Epithelial cell of proximal tubule (primary cell): ENCODE results near the gene NANOG. TPM values are rescaled to one million over a fixed set of nuclear protein-coding genes. Genes with fewer than 3 reads are reported as not detected.
"Not testable (repeated sequence)": the region's sequence is repeated elsewhere in the genome, so short reads cannot be mapped to it uniquely, and the experiment has no call there.

ENCODE experiments used
- DNase-seq: peaks from one replicate; pipeline ENCODE4 v3.0.0-alpha.2; 2011; ENCODE audit warnings: low read depth
- H3K4me3 ChIP-seq: 2 replicates; pipeline ENCODE4 v1.5.1; 2011; ENCODE audit warnings: low read depth, mild to moderate bottlenecking, low read length
- CTCF ChIP-seq: conservative IDR thresholded peaks from 2 replicates; pipeline ENCODE4 v1.5.1; 2012; ENCODE audit warnings: low read depth, mild to moderate bottlenecking, low read length
- total RNA-seq: library from RNA; depleted of rRNA; stranded (reverse); fragments of >200 nt; gene quantifications from 2 replicates; pipeline ENCODE4 v1.2.3, GENCODE V29; 2015

The NANOG gene
- total RNA-seq, 1 donor from 2014 or later: not detected

DNA sequence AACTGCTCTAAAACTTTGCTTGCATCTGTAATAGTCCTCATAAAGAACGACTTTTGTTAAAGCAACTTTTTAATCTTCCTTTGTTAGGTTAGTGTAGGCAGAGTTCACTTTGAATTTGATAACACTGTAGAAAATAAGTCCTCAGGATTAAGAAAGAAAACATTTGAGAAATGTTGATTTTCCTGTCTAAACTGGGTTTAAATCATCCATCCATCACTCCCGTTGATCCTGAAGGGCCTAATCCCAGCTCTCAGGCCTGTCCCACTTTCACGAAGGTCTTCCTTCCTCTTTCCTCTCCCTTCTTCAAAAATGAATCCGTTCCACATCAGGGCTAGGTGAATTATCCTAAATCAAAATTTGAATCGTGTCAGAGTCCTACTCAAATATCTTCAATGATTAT is 46.6 kb downstream of the NANOG start:
- TF ChIP-seq CTCF: no peak
- no peak for DNase-seq
- no peak overlapping the region for H3K4me3 ChIP-seq

DNA sequence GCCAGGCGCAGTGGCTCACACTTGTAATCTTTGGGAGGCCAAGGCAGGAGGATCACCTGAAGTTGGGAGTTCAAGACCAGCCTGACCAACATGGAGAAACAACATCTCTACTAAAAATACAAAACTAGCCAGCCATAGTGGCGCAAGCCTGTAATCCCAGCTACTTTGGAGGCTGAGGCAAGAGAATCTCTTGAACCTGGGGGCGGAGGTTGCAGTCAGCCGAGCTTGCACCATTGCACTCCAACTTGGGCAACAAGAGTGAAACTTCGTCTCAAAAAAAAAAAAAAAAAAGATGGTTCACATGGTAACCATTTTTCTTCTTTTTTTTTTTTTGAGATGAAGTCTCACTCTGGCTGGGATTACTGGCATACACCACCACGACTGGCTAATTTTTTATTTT is 48.2 kb downstream of the NANOG start:
- no peak for DNase-seq
- no peak for TF ChIP-seq CTCF
- H3K4me3 ChIP-seq: no peak overlapping the region

DNA sequence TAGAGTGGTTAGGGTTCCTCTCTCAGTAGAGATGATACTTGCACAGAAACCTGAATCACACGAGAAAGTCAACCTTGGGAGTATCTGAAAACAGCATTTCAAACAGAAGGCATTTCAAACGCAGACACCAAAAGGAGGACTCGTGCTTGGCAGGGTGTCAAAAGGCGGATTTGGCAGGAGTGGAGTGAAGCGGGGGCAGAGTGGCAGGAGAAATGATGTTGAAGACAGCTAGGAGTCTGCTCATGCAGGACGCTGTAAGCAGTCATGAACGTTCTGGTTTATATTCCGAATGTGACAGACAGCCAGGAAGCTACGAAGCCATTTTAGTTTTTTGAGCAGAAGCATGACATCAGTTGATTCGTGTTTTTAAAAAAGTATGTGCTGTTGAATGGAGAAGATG is 50.0 kb downstream of the NANOG start:
- not testable (repeated sequence) for DNase-seq, H3K4me3 ChIP-seq

DNA sequence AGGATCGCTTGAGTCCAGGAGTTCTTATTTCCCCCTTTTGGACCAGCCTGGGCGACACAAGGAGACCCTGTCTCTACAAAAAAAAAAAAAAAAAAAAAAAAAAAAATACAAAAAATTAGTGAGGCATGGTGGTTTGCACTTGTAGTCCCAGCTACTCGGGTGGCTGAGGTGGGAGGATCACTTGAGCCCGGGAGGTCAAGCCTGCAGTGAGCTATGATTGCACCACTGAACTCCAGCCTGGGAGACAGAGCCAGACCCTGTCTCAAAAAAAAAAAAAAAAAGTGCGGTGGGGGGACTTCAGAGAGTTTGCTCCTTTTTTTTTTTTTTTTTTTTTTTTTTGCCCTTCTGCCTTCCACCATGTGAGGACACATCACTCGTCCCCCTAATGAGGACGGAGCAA is 50.6 kb downstream of the NANOG start:
- DNase-seq: not testable (repeated sequence)

GRCh38 chr12:7842444-7842843 is 53.2 kb downstream of the NANOG start:
- H3K4me3 ChIP-seq, DNase-seq: not testable (repeated sequence)

More for the DNA sequence above, 50.6 kb downstream of the NANOG start:
- not testable (repeated sequence) for H3K4me3 ChIP-seq

GRCh38 chr12:7843149-7843548 is 53.9 kb downstream of the NANOG start:
- not testable (repeated sequence) for H3K4me3 ChIP-seq, DNase-seq

GRCh38 chr12:7843583-7843982 is 54.4 kb downstream of the NANOG start:
- not testable (repeated sequence) for DNase-seq, H3K4me3 ChIP-seq

DNA sequence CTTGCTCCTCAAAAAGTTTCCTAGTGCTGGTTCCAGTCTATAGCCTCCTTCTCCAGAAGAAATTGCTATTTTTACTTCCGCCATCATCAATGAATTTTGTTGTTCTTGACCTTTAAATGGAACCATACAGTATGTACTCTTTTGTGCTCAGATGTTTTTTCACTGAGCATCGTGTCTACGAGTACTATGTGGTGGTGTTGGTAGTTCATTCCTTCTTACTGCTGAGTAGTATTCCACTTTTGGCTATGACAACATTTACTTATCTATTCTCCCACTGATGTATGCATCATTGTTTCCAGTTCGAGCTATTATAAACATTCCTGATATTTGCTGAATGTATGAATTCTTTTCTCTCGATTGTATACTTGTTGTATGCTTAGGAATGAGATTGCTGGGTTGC is 54.9 kb downstream of the NANOG start:
- no peak for DNase-seq
- H3K4me3 ChIP-seq: no peak overlapping the region
- TF ChIP-seq CTCF: no peak

DNA sequence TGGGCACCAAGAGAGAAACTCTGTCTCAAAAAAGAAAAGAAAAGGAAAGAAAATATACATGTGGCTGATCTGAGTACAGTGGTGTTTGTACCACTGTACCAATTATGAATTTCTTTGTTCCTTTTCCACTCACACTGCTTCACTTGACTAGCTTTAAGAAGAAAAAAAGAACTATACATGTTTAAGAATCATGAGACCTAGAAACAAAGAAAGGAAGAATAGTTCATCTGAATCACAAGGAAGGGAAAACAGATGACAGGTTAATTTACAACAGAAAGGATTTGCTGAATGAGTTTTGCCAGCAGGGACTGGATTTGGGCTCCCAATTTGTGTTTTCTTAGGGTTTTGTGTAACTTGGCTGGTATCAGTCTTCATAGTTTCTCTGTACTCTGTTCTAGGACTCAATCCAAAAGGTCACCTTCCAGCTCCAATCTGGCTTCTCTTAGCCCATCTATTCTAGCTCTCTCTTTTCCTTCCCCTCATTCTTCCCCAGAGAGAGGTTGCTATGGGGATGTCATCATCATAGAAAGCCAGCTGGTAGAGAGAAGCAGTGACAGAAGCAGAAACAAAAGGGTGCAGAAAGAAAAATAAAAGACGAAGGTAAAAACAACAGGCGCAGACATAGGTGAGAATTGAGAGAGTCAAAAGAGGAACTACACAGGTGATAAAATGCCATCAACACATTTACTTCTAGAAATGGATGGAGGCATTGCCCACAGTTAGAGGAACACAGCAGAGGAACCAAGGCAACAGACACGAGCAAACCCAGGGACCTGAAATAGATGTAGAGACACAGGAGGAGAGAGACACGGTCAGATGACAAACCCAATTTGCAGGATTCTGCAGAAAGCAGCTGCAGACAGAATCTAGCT is 58.3 kb downstream of the NANOG start:
- not testable (repeated sequence) for DNase-seq, H3K4me3 ChIP-seq

GRCh38 chr12:7848098-7848422 is 58.9 kb downstream of the NANOG start:
- not testable (repeated sequence) for DNase-seq

More at GRCh38 chr12:7848098-7848422, 58.9 kb downstream of the NANOG start:
- H3K4me3 ChIP-seq: not testable (repeated sequence)

Other genes starting within 250 kb of the NANOG start
- not detected in 2 replicates for gene APOBEC1, start 123.5 kb upstream of the NANOG start, total RNA-seq
- gene GDF3, start 93.6 kb upstream of the NANOG start, total RNA-seq: not detected in 2 replicates
- not detected in 2 replicates for gene DPPA3, start 78.0 kb upstream of the NANOG start, total RNA-seq
- not detected in 2 replicates for gene CLEC4C, start 42.0 kb upstream of the NANOG start, total RNA-seq
- gene NANOGNB, start 24.2 kb upstream of the NANOG start, total RNA-seq: not detected in 2 replicates
- not detected in 2 replicates for gene SLC2A14, start 83.5 kb downstream of the NANOG start, total RNA-seq
- 5.9 and 15.3 TPM in 2 replicates for gene SLC2A3, start 146.8 kb downstream of the NANOG start, total RNA-seq
- gene FOXJ2, start 243.3 kb downstream of the NANOG start, total RNA-seq: 9.4 TPM in 2 replicates